Cortex of kidney (tissue), 1 donor: Measurements from ENCODE around the gene MSI2.

Experiments
- DNase-seq: peaks from one replicate; lab custom pipeline; 2025; lab: John Stamatoyannopoulos, UW

The MSI2 gene

DNA sequence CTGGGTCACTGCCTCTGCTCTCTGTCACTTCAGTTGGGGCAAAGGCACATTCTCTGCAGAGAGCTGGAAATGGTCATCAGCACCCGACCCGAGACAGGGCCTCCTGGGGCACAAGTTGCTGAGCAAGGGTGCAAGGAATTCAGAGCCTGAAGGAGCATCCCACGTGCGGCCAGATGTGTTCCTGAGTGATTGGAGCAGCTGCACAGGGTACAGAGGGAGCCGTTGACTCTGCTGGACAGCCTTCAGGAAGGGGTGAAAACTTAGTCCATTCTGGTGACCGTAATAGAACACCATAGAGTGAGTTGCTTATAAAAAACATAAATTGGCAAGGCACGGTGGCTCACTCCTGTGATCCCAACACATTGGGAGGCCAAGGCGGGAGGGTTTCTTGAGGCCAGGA is 382.0 kb downstream of the MSI2 start:
- DNase-seq = no peak

DNA sequence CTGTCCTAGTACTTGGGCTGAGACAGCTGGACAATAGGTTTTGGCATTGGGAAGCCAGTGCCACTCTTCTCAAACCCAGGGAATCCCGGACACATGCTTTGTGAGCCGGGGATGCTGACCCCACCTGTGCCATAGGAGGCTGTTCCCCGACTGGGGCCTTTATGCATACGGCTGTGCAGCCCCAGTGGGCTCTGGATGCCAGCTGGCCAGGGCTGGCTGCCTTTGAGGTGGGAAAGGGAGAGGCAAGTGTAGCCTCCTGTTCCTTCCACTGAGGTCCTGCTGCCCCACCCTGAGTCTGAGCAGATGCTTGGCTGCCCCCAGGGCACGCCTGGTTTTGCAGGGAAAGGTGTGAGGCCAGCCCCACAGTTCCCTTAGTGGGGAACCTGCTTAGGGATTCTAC is 383.1 kb downstream of the MSI2 start:
- no peak for DNase-seq

DNA sequence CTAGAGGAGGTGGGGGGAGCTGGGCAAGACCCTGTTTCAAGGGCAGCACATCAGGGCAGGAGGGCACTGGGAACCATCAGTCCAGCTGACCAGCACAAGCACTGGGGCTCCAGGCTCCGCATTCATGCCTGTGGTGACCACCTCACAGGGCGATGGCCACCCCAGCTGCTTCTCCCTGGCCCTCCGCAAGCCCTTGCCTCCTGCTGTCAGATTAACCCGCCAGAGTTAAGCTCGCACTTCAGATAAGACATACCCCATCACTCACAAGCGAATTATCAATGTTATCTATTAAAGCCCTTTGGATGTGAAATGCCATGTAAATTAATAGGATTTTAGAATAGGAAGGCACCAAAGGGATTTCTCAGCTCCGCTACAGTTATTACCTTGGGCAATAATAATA is 383.8 kb downstream of the MSI2 start:
- no peak for DNase-seq

DNA sequence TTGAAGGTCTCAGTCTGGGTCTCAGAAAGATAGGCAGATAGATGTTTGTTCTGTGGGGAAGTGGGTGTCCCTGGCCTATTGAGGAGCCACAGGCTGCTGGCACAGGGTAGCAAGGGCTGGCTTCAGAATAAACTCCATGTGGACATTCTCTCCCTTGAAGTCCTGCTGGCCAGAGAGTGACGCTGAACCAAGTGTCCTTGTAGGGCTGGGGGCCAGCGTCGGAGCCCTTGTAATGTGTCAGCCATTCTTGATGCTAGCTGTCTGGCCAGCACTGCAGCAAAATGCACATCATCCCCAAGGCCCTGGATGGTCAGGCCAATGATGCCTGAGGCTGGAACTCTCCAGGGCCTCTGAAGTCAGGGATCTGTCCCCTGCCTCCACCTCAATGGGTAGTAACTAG is 385.4 kb downstream of the MSI2 start:
- no peak for DNase-seq

DNA sequence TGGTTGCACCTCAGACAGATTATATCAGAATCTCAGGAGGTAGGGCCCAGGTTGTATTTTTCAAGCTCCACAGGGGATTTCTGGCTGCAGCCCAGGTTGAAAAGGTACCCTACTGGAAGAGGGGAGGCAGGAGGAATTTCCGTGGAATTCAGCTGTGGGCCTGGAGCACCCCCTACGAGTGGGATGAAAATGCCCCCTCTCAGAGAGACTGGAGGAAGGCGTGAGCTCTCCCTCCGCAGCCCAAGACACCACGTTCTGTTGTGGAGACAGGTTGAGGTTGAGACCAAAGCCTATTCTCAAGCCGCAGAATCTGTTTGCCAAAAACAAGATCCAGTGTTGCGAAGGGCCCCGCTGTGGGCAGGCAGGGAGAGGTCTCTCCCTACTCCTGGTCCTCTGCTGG is 386.7 kb downstream of the MSI2 start:
- no peak for DNase-seq

DNA sequence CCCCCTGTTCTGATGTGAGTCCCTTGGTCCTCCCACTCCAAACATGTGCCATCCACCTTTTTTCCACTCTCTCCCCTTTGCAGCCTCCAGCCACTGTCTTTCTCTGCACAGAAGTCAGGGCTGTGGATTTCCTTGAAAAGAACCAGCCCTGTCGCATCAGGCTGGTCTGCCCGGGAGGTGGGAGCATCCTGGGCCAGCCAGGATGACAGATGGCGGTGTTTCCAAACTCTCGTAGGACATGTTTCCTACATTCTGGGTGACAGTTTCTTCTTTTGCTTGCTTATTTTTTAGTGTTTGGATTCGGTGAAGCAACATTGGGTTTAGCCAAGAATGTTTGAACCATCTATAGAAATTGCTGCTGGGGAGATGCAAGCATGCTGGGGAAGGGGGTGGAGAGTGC is 388.0 kb downstream of the MSI2 start:
- DNase-seq = no peak

DNA sequence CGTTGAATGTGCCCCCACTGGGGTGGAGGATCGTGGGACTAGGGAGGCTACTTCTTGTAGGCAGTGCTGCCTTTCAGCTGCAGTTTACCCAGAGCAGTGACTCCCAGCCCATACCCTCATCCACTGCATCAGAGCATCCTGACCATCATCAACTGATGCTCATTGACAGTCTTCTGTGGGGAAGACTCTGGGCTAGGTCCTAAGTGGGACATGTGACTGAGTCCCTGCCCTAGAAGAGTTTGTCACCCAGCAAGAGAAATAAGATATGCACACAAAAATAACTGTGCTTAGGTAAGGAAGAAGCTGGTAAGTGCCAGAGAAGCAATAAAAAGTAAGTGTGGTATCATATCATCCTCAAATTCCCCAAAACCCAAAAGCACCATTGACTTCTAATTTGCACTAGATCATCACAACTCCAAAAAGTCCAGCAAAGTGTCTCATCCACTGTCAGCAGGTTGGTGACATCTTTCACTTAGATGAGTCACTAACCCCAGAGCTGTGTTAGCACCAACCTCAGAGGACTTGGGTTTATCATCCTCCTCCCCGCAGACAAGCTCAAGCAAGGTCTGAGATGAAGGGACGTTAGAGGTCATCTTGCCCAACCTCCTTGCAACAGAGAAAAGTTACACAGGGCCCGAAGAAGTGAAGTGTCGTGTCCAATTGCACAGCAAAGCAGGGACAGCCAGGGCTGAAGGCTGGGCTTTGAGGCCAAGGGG is 389.8 kb downstream of the MSI2 start:
- DNase-seq = no peak

DNA sequence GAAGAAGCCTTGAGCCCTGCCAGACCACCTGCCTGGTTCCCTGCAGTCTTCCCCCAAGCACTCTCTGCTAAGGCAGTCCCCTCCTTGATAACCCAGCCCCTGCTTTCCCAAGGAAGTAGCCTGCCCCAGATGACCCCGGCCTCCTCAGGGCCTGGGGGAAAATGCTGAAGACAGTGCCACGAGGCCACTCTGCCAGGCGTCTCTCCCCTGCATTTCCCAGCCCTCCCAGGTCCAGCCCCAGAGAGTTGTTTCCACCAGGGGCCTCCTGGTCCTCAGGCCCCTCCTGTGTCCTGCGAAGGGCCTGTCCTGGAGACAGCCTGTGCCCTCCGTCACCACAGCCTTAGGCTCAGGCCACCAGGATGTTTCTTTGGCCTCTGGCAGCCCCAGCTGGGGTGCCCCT is 392.4 kb downstream of the MSI2 start:
- DNase-seq = no peak

DNA sequence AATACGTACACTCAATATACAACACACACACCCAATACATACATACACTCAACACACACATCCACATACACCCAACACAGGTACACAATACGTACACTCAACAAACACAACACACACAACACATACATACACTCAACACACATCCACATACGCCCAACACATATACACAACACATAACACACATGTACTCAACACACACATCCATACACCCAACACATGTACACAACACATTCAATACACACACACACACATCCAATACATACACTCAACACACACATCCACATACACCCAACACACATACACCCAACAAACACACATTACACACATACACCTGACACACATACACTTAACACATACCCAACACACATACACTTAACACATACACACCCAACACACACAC is 392.9 kb downstream of the MSI2 start:
- no peak for DNase-seq

DNA sequence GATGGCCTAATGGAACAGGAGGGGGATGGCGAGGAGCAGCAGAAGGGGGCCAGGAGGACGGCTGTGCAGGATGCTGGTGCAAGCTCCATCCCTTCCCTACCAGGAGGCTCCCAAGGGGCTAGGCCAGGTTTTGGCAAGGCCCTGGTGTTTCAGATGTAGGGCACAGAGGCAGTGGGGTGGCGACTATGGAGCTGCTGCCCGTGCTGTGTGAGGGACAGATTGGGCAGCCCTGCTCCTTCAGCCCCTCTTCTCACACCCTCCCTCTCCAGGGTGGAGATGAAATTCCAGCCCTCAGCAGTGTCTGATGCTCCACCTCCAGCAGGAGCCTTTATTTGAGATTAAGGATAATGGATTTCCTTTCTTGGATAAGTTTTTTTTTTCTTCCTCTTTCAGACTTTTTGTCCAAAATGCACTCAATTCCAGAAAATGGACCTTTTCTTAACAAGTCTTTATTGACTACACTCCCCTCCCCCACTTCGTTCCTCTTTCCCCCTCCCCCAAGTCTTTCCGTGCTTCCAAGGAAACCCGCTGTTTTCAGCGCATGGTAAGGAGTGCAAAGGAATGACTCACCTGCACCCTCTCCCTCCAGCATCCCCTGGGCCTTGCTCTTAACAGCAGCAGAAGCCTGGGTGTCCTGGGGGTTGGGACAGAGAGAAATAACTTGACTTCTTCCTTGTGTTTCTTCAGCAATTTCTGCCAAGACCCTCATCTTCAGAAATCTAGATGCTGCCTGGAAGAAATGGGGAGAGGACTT is 393.6 kb downstream of the MSI2 start:
- no peak for DNase-seq

DNA sequence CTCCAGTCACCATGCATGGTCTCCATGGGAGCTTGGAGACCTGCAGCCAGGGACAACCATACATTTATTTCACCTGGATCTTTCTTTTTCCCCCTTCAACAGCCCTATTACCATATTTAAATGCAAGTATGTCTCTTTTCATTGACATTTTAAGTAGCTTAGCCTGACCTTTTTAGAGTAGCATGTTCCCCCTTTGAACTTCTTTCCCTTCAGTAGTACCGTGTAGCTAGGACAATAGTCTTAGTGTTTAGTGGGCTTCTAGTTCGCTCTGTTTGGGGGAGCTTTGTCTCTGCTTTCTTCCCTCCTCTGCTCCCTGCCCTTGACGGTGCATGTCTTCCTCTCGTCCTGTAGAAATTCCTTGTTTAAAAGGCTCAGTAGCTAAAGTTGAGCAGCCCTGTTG is 394.2 kb downstream of the MSI2 start:
- DNase-seq = no peak

DNA sequence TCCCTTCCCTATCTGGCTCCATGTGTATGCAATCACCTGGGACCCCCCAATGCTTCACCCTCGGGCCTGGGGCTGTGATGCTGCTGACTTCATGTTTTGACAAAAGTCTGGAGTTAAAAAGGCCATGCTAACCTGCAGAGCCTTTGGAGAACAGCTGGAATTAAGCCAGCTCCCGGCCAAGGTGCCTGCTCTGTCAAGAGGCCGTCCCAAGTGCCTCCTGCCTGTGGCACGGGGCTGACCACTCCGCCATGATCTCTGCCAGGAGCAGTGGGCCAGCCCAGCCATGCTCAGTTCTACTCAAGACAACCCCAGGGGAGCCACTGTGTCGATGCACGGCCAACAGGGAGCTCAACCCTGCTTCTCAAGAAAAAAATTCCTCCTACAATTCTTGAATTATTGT is 395.1 kb downstream of the MSI2 start:
- DNase-seq = no peak

DNA sequence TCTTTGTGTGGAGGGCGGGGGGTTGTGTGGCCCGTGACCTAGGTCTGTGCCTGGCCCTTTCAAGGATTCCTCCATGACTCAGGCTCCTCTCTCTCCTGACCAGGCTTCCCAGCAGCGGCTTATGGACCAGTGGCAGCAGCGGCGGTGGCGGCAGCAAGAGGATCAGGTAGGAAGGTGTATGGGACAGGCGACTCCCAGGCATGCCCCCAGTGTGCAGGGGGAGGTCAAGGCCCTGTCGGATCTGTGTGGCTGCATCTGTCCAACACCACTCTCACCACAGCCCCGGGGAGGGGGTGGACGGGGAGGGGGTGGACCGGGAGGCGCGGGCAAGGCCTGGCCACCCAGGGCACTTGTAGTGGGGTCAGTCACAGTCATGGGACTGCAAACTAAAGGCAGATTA is 395.7 kb downstream of the MSI2 start:
- DNase-seq = no peak

DNA sequence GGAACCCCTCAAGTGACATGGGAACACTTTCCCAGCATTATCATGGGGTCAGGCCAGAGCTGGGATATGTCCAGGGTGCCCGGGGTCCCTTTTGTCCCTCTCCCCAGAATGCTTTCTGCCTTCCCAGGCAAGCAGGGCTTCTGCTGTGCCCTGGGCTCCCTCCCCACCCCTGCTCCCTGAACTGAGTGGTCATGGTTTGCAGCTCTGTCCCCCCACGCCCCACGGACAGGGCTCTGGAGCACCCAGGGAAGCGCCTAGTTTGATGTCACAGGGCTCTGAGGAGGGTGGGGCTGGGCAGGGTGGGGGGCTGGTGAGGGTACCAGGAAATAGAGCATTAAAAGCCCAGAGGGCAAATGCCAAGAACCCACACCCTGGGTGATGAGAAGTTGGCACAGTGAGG is 396.5 kb downstream of the MSI2 start:
- DNase-seq = no peak

DNA sequence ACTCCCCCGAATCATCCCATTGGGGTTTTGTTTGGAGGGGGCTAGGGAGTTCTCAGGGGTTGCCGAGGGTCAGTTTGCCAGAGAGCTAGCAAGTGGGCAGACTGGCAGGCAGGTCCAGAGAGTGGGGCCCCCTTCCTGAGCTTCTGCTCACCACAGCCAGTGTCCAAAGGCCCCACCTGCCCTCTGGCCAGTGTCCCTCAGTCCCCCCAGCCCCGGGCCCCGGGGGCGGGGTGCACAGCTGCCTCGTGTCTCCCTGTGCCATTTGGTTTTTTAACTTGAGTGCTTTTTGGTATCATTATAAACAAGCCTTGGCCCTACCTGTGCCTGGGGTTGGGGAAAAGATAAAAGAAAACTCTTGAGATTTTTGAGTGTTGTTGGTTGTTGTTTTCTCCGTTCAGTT is 397.0 kb downstream of the MSI2 start:
- DNase-seq = no peak

DNA sequence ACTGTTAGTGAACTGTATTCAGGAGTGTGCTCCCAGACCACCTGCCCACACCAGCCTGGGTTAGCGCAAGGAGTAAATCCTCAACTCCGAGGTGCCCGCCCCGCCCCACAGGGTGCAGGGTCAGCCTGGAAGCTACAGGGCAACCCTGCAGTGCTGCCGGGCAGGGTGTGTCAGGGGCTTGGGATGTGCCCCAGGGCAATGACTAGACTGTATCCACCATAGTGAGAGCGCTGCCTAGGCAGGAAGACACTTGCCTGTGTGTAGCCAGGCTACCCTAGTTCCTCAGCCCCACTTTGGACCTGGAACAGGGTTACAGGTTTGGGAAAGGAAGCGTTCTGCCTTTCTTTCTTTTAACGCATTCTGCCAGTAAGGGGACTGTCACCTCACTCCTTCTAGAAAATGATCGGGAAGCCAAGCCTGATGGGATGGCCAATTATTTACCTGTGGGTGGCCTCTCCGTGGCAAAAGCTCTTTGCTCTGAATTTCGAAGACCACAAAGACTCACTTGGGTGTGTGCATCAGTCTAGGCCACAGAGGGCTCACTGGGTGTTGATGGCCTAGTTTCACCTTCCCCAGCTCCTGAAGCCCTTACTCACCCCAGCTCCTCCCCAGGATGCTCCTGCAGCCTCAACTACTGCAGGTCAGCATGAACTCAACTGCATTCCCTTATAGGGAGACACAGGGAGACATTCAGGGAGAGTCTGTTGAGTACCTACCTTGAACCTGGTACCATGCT is 397.9 kb downstream of the MSI2 start:
- DNase-seq = no peak

DNA sequence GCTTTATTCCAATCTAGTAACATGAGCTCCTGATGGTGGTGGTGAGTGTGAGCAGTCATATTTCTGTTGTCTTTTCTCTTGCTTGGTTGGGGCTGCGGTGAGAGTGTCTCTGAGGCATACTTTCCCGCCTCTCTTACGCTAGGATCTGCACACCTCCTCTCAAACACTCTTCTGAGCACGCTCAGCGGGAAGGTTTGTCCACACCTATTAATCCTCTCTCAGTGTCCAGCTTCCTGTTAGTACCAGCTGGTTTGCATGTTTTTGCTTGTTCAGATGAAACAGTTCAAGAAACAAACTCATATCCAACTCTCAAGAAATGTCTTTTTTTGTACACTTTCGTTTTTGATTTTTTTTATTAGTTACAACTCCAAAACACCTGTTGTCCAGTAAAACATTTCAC is 399.2 kb downstream of the MSI2 start:
- DNase-seq = no peak

DNA sequence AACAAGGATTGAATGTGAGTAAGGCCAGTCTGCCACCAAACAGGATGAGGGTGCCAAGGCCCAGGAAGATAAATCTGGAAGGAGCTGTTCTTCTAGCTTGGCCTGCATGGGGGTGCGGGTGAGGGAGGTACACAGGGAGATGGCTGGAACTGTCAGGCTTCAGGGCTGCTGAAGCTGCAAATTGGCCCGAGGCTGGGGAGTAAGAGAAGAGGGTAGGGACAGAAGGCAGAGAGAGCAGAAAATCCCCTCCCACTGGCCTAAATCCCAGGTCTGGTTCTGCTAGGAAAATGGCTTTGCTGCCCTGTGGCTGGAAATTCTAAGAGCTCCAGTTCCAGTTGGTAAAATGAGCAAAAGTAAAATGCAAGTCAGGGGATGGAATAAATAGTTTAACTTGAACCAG is 400.9 kb downstream of the MSI2 start:
- no peak for DNase-seq

DNA sequence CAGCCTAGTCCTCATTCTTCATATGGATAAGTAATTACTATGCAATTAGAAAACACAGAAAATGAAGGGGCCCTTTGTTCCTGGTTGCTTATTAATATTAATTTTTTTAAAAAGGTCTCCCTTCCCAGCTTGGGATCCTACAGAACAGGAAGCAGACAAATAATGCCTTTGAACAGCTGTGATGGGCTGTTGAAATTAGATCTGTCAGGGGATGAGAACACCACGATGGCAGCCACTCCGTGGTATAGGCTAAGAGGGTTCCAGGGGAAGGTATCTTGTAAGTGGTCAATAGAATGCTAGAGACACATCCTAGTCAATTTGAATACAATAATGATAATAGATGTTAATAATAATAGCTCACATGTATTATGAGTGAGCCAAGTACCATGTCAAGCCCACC is 405.7 kb downstream of the MSI2 start:
- no peak for DNase-seq

DNA sequence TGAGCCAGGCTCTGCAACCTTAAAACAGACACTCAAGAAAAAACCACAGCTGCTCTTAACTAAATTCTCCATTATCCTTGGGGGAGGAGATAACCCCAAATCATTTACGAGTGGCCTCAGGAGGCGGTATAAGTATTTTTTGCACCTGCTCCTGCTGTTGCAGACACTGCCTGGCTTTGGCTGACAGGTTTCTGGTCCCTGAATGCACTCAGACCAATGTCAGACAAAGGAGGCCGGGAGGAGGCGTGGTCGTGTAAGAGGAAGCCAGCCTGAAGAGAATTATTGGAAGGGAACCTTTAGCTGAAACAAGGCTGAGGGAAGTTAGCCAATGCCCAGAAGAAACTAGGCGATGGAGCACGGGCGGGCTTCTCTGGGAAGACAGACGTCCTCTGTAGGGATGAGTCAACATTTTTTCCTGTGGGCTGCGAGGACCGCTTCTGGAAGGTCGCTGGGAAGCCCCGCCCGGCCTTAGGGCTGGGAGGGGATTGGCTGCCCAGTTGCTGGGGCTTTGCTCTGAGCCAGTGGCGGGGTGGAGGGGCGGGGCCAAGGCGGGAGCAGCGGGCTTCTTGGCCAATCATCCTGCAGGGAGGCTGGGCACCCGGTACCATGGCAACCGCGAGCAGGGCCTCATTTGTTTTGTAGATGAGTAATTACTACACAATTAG is 406.5 kb downstream of the MSI2 start:
- DNase-seq = no peak

DNA sequence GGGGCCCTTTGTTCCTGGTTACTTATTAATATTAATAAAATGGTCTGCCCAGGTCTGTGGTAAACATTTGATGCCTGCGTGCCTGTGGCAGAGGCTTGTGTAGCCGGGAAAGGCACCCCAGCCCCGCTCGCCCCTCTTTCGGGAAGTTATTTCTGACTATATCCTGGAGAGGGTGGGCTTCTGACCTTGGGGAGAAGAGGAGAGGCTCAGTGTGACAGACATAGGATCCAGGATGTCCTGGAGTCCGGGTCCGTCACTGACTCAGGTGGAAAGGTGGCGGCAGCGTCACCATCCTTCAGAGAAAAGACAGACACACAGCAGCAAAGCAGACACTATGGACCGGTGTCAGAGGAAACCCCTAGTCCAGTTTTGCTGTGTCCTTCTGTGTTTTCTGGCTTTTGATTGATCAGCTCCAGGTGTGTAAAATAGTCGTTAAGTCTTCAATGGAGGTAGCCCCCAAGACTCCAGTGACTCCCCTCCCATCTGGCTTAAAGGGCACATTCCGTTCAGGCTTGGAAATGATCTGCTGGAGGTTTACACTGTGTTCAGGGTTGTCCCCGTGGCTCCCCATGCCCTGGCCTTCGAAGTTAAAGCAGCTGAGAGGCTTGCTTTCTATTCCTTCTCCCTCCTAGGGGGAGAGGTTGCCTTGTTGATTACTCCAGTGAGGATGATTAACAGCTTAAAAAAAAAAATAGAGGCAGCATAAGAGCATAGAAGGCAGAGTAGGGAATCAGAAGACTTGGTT is 407.2 kb downstream of the MSI2 start:
- no peak for DNase-seq

DNA sequence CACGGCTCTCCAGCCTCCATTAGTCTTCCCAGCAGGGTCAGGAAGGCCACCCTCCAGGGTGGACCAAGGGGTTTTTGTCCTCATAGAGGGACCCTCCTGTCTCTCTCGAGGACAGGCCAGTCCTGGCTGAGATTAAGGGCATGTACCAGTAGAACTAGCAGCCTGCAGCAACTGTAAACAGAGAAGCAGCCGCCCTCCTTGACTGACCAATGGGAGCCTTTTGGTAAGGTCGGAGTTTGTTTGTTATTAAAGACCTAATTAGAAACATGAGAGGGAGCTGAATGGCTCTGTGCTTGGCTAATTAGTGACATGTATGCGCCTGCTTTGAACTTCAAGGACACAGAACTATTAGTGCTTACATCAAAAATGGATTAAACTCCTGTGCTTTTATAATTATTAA is 408.8 kb downstream of the MSI2 start:
- no peak for DNase-seq
